PC-9 (cell line): ENCODE data around the gene COL27A1. TPM values are rescaled to one million over a fixed set of nuclear protein-coding genes. Genes with fewer than 3 reads are reported as not detected.

Experiments
- BruUV-seq: library from RNA; stranded (reverse); fragments of 400-500 nt; replicated peaks from 2 replicates; lab custom pipeline; 2021; lab: Mats Ljungman, UMichigan
- CTCF ChIA-PET: fragments of 300-600 bp; sonication (Branson Sonifier 250); formaldehyde crosslinking; loops from one replicate; lab custom pipeline; 2022; ENCODE audit warnings: antibody characterized with exemption; lab: Charles Lee
- POLR2A ChIA-PET: fragments of 300-600 bp; sonication (Branson Sonifier 250); formaldehyde crosslinking; loops from one replicate; lab custom pipeline; 2022; ENCODE audit warnings: antibody characterized with exemption; ENCODE audit not compliant: unreplicated experiment; lab: Charles Lee
- DNase-seq, 2 experiments: peaks; one replicate each; pipeline versions ENCODE4 v3.0.0 to v3.0.0-alpha.2; 2015 to 2022; ENCODE audit warnings: mixed read lengths in 1 of 2
- H2AFZ ChIP-seq: fragments of 200-600 bp; sonication (generic); 2 replicates; pipeline ENCODE4 v1.8.1; 2017; ENCODE audit warnings: antibody characterized with exemption
- H3F3A ChIP-seq: fragments of 200-600 bp; sonication (generic); 2 replicates; pipeline ENCODE4 v1.8.1; 2017; ENCODE audit warnings: antibody characterized with exemption, mild to moderate bottlenecking, low read depth; ENCODE audit not compliant: insufficient read depth
- H3K27ac ChIP-seq: fragments of 200-600 bp; sonication (generic); 2 replicates; pipeline ENCODE4 v1.6.1; 2016; ENCODE audit warnings: mixed run types
- H3K27me3 ChIP-seq: fragments of 200-600 bp; sonication (generic); 2 replicates; pipeline ENCODE4 v1.6.1; 2016; ENCODE audit warnings: low read depth, mixed run types; ENCODE audit not compliant: insufficient read depth
- H3K36me3 ChIP-seq: fragments of 200-600 bp; sonication (generic); 2 replicates; pipeline ENCODE4 v1.6.1; 2016; ENCODE audit warnings: low read depth, mixed run types
- H3K4me1 ChIP-seq: fragments of 200-600 bp; sonication (generic); replicated peaks from 2 replicates; pipeline ENCODE4 v1.6.1; 2016; ENCODE audit warnings: mixed run types; ENCODE audit not compliant: insufficient read depth
- H3K4me2 ChIP-seq: fragments of 200-600 bp; sonication (generic); 2 replicates; pipeline ENCODE4 v1.6.1; 2017; ENCODE audit warnings: mixed run types
- H3K4me3 ChIP-seq: fragments of 200-600 bp; sonication (generic); 2 replicates; pipeline ENCODE4 v1.6.1; 2016; ENCODE audit warnings: mixed run types
- H3K79me2 ChIP-seq: fragments of 200-600 bp; sonication (generic); 2 replicates; pipeline ENCODE4 v1.6.1; 2017; ENCODE audit warnings: low read depth, mixed run types
- H3K9me2 ChIP-seq: fragments of 200-600 bp; sonication (generic); 2 replicates; pipeline ENCODE4 v1.8.1; 2017; ENCODE audit warnings: mild to moderate bottlenecking; ENCODE audit not compliant: insufficient read depth
- H3K9me3 ChIP-seq: fragments of 200-600 bp; sonication (generic); 2 replicates; pipeline ENCODE4 v1.8.1; 2016; ENCODE audit warnings: low read depth; ENCODE audit not compliant: insufficient read depth
- H4K20me1 ChIP-seq: fragments of 200-600 bp; sonication (generic); 2 replicates; pipeline ENCODE4 v1.8.1; 2017; ENCODE audit not compliant: insufficient read depth
- CTCF ChIP-seq: fragments of 200-600 bp; sonication (generic); conservative IDR thresholded peaks from 2 replicates; pipeline ENCODE4 v1.6.1; 2017; ENCODE audit warnings: mixed run types, antibody characterized with exemption, mild to moderate bottlenecking, moderate library complexity
- EZH2 ChIP-seq: fragments of 200-600 bp; sonication (generic); IDR thresholded peaks from 2 replicates; pipeline ENCODE4 v1.8.0; 2017; ENCODE audit warnings: antibody characterized with exemption, low read depth
- intact Hi-C: fragments of 100-400 bp; cut with micrococcal nuclease; formaldehyde crosslinking; loops from one replicate; pipeline ENCODE4 v1.10.0; 2022; ENCODE audit not compliant: unreplicated experiment
- total RNA-seq: library from RNA; stranded (reverse); gene quantifications from 2 replicates; pipeline ENCODE4 v1.2.3, GENCODE V29; 2021

Gene COL27A1
- total RNA-seq, 1 experiment from 2014 or later, result 0.39 TPM

- intact Hi-C loops, result no loop called here
- TF ChIP-seq EZH2 (no peak), CTCF (no peak)
- peaks cover 7% of the 10 kb centered on the region; the same call in 1 of the 2 replicates for H3F3A ChIP-seq
- POLR2A ChIA-PET, result no interaction called here
- no TSS peak for BruUV-seq
- no peak overlapping the region for H2AFZ ChIP-seq
- H4K20me1 ChIP-seq, result no peaks in the 10 kb centered on the region
- peaks cover 17% of the 10 kb centered on the region for H3K4me1 ChIP-seq
- CTCF ChIA-PET, result no interaction called here
- H3K4me3 ChIP-seq, result no peak overlapping the region
- no peak overlapping the region for H3K4me2 ChIP-seq
- H3K27ac ChIP-seq, result no peak overlapping the region
- no peaks in the 10 kb centered on the region for H3K36me3 ChIP-seq
- no peaks in the 10 kb centered on the region for H3K9me3 ChIP-seq
- no peaks in the 10 kb centered on the region for H3K79me2 ChIP-seq
- no peaks in the 10 kb centered on the region for H3K27me3 ChIP-seq
- no peaks in the 10 kb centered on the region for H3K9me2 ChIP-seq
- DNase-seq, result no peak
Measured at GRCh38 chr9:114282104-114282485, 126.8 kb downstream of the COL27A1 start.

- intact Hi-C loops, result no loop called here
- no peaks in the 10 kb centered on the region for H3K79me2 ChIP-seq
- H3K27ac ChIP-seq, result no peak overlapping the region
- ChIA-PET CTCF (no interaction called here), POLR2A (no interaction called here)
- H3K27me3 ChIP-seq, result no peaks in the 10 kb centered on the region
- TF ChIP-seq EZH2 (no peak), CTCF (no peak)
- no peak overlapping the region for H3K4me2 ChIP-seq
- no peak overlapping the region for H3K4me3 ChIP-seq
- DNase-seq, result no peak
- H4K20me1 ChIP-seq, result no peaks in the 10 kb centered on the region
- H3K36me3 ChIP-seq, result no peaks in the 10 kb centered on the region
- no peaks in the 10 kb centered on the region for H3K9me2 ChIP-seq
- H3K9me3 ChIP-seq, result no peaks in the 10 kb centered on the region
- BruUV-seq, result no TSS peak
- H3F3A ChIP-seq, result peaks cover 5% of the 10 kb centered on the region; the same call in 1 of the 2 replicates
- H3K4me1 ChIP-seq, result peaks cover 13% of the 10 kb centered on the region
- no peak overlapping the region for H2AFZ ChIP-seq
Measured at GRCh38 chr9:114282507-114282906, 127.2 kb downstream of the COL27A1 start.

GRCh38 chr9:114282926-114283325, 127.6 kb downstream of the COL27A1 start:
- TF ChIP-seq EZH2 (no peak), CTCF (no peak)
- intact Hi-C loops, result no loop called here
- H3F3A ChIP-seq, result peaks cover 5% of the 10 kb centered on the region; the same call in 1 of the 2 replicates
- ChIA-PET CTCF (no interaction called here), POLR2A (no interaction called here)
- no peak for DNase-seq
- no peak overlapping the region for H3K4me3 ChIP-seq
- peaks cover 10% of the 10 kb centered on the region for H3K4me1 ChIP-seq
- no peaks in the 10 kb centered on the region for H3K9me3 ChIP-seq
- H3K27me3 ChIP-seq, result no peaks in the 10 kb centered on the region
- no peak overlapping the region for H2AFZ ChIP-seq
- no peaks in the 10 kb centered on the region for H3K9me2 ChIP-seq
- no peak overlapping the region for H3K4me2 ChIP-seq
- no peaks in the 10 kb centered on the region for H3K36me3 ChIP-seq
- BruUV-seq, result no TSS peak
- H4K20me1 ChIP-seq, result no peaks in the 10 kb centered on the region
- H3K27ac ChIP-seq, result no peak overlapping the region
- no peaks in the 10 kb centered on the region for H3K79me2 ChIP-seq
